Spleen (tissue), 7 donors: Measurements from ENCODE around the gene NAP1L5.

Experiments used
- POLR2A ChIP-seq, 3 donors: fragments of 450-650 bp; IDR thresholded peaks; one replicate each; pipeline ENCODE4 v1.5.1; 2017; ENCODE audit warnings: antibody characterized with exemption in 3 of 3, mild to moderate bottlenecking in 1 of 3
- POLR2AphosphoS5 ChIP-seq, 3 donors: sonication (generic); formaldehyde crosslinking; IDR thresholded peaks; one replicate each; pipeline ENCODE4 v1.5.1; 2017; ENCODE audit warnings: antibody characterized with exemption in 3 of 3
- TF ChIP-seq, protein P1 (sequence below), 11 experiments: fragments of 200-600 bp in 7 of 11; fragments of 450-650 bp in 4 of 11; sonication (generic) in 4 of 11; IDR thresholded peaks in 8 of 11; conservative IDR thresholded peaks in 3 of 11; 1 replicate in 7 of 11; 2 replicates in 4 of 11; pipeline versions ENCODE4 v1.4.0 to v1.8.0; 2016 to 2021; ENCODE audit warnings: antibody characterized with exemption in 11 of 11, inconsistent platforms in 4 of 11, mild to moderate bottlenecking in 1 of 11
- donor health status: DM: no; HTN: no; CAD: no; lungs with moderate emphysema.
- donor health status: DM: no; HTN: no; CAD: no.
- donor health status: DM: no; HTN: no; CAD: no.

DNA sequence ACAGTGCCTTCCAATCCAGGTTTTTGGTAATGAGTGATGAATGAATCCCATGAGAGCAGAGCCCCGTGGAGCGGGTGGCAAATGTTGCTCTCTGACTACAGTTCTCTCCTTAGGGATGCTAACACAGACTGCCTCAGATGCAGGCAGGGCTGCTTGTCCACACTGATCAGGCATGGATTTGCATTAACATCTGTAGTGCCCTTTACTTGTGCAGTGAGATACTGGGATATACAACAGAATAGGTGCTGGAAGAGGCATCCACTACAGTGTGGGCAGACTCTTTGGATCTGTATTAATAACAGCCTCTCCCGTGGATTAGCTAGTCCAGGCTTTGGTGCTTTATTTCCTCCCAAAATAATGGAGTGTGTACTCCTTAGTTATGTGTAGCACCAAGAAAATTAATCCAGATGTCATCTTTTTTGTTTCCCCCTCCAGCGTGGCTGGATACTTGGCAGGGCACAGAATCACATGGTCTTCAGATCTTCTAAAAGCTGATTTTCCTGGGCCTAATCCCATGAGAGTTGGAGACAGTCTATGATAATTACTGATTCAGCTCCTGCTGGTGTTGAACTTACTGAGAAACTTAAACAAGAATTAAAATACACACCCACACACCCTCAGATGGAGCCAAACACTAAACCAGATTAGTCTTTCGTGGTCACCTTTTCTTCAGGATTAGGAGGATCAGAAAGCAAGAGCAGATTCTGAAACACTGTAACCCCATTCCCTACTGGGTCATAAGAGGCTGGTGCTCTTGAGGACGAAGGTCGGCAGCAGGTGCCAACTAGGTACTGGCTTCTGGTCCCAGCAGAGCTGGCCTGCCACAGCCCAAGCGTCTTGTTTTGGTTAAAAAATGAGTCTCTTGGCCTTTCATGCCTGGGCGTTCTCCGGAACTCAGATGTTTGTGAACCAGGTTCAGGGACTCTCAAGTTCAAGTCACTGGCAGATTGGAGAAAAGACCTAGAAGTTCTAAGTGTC lies 23.1 kb upstream of the NAP1L5 start:
- TF ChIP-seq POLR2AphosphoS5 (IDR thresholded peaks at IDR 0.05): no peak
- TF ChIP-seq, protein P1, sequence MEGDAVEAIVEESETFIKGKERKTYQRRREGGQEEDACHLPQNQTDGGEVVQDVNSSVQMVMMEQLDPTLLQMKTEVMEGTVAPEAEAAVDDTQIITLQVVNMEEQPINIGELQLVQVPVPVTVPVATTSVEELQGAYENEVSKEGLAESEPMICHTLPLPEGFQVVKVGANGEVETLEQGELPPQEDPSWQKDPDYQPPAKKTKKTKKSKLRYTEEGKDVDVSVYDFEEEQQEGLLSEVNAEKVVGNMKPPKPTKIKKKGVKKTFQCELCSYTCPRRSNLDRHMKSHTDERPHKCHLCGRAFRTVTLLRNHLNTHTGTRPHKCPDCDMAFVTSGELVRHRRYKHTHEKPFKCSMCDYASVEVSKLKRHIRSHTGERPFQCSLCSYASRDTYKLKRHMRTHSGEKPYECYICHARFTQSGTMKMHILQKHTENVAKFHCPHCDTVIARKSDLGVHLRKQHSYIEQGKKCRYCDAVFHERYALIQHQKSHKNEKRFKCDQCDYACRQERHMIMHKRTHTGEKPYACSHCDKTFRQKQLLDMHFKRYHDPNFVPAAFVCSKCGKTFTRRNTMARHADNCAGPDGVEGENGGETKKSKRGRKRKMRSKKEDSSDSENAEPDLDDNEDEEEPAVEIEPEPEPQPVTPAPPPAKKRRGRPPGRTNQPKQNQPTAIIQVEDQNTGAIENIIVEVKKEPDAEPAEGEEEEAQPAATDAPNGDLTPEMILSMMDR (IDR thresholded peaks at IDR 0.05 in 8 of 11, conservative IDR thresholded peaks at IDR 0.05 in 3 of 11): no peak
- no peak for TF ChIP-seq POLR2A (IDR thresholded peaks at IDR 0.05)
